CD4-positive, alpha-beta T cell treated with Interleukin-15 for 1 hour (primary cell): ENCODE measurements around the gene KBTBD4.
A peak's percentile ranks its signal among the peaks of the same experiment; 100 is the strongest.

Source experiments
- DNase-seq: peaks from one replicate; pipeline ENCODE4 v3.0.0-alpha.2; 2020

Gene KBTBD4

DNA sequence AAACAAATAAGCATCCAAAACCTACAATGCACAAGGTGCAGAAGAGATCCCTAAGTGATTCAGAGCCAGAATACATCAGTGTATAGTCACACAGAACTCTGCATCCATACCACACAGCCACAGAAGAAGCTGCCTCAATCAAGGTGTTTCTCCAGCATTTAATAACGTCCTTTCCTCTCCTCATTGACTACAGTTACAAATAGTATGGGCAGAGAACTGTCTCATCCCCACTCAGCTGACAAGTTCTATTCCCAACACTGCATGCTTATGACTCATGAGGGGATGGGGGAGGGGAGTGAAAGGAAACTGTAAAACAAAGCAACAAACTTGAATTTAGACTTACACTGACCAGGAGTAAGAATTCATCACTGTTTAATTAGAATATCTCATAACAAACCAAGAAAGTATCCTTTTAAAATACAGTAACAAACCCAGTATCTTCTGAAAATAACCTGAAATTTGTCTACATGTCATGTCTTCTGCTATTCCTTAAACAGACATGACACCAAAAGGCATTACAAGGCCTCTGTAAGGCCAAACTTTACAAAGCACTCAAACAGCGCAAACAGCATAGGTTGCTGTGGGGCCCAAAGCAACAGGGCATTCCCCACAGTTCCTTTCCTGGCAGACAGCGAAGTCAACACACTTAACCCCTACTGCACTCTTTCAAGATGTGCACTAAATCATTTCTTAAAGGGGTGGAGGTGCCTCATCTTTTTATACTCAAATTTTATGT, 55.1 kb downstream of the KBTBD4 start:
- DNase-seq: peak; percentile 55
